Femur (tissue), 1 donor: ENCODE measurements around the gene CMPK2.

Source experiments
- DNase-seq: peaks from one replicate; pipeline ENCODE4 v3.0.0-alpha.2; 2017

CMPK2 gene

DNA sequence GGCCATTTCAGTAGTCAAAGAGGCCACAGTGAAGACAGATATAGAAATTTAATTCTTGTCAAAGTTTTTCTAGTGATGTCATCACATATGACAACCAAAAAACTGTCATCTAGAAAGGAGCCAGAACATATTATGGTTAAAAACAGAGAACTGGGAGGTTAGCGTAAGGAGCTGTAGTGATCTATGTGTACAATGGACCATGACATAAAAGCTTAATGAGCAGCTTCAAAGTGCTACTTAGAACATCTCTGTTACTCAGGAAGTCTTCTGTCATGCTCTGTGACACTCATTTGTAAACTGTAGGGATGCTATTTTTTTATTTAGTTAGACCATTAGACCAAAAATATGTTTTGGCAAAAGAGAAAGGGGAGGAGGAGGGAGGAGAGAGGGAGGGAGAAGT, 57.3 kb downstream of the CMPK2 start:
- DNase-seq, result no peak

DNA sequence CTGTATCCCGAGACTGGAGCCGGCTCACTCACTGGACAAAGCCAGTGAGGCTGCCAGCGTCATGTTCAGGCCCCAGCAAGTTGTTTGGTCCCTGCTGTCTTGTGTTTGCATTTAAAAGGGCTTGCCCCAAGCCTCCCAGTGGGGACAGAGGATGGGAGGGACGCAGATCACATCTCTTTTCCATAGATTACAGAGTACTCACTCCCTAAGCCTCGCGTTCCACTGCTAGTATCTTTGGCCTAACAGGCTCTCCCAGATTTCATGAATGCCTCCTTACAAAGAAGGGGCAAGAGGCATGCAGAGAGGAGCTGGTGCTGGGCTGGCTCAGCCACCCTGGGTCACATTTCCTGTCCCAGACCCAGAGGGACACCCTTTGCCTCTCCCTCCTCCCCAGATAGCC, 59.1 kb downstream of the CMPK2 start:
- DNase-seq, result no peak

DNA sequence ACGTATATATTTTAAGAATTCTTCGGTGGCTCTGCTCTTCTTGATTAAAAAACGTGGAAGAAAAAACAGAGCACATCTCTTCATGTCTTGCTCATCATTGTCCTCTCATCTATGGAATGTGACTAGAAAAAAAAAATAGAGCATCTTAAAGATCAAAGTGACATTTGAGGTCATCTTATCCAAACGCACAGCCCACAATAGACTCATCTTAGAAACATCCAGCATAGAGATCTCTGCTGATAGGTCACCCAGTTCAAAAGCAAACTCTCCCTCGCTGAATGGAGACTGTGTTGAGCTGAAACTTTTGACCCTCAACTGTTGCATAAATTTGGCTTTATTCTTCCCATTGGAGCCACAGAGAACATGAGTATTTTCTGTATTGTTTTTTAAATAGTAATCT, 65.2 kb downstream of the CMPK2 start:
- DNase-seq, result no peak
